MCF 10A (cell line): ENCODE measurements around the gene GORASP1. TPM values are rescaled to one million over a fixed set of nuclear protein-coding genes. Genes with fewer than 3 reads are reported as not detected.

ENCODE experiments used
- BruUV-seq: library from RNA; stranded (reverse); fragments of 400-500 nt; replicated peaks from 2 replicates; lab custom pipeline; 2021; lab: Mats Ljungman, UMichigan
- CTCF ChIA-PET: fragments of 300-600 bp; sonication (Branson Sonifier 250); formaldehyde crosslinking; extraction: SDS; loops from one replicate; lab custom pipeline; 2021; ENCODE audit warnings: antibody characterized with exemption, inconsistent platforms; lab: Yijun Ruan, JAX
- POLR2A ChIA-PET: fragments of 300-600, 350-650 bp; sonication (Branson Sonifier 250); formaldehyde crosslinking; extraction: SDS; loops from one replicate; lab custom pipeline; 2020; ENCODE audit warnings: antibody characterized with exemption, inconsistent platforms; lab: Yijun Ruan, JAX
- DNase-seq: peaks from one replicate; pipeline ENCODE4 v3.0.0-alpha.2; 2018; ENCODE audit not compliant: unreplicated experiment
- H3K27ac Mint-ChIP-seq: one replicate; pipeline ENCODE4 v1.8.0; 2022; ENCODE audit warnings: mild to moderate bottlenecking, low read depth, mixed read lengths; ENCODE audit not compliant: unreplicated experiment
- H3K27me3 Mint-ChIP-seq: one replicate; pipeline ENCODE4 v1.8.0; 2022; ENCODE audit warnings: mixed read lengths; ENCODE audit not compliant: insufficient read depth, unreplicated experiment
- H3K36me3 Mint-ChIP-seq: one replicate; pipeline ENCODE4 v1.8.0; 2022; ENCODE audit warnings: mild to moderate bottlenecking, moderate library complexity, mixed read lengths; ENCODE audit not compliant: insufficient read depth, unreplicated experiment
- H3K4me1 Mint-ChIP-seq: one replicate; pipeline ENCODE4 v1.8.0; 2022; ENCODE audit warnings: mixed read lengths; ENCODE audit not compliant: insufficient read depth, unreplicated experiment
- H3K4me3 Mint-ChIP-seq: one replicate; pipeline ENCODE4 v1.8.0; 2022; ENCODE audit warnings: mild to moderate bottlenecking, moderate library complexity, mixed read lengths; ENCODE audit not compliant: unreplicated experiment
- H3K9me3 Mint-ChIP-seq: one replicate; pipeline ENCODE4 v1.8.0; 2022; ENCODE audit warnings: mixed read lengths; ENCODE audit not compliant: unreplicated experiment
- CTCF ChIP-seq: fragments of 200-600 bp; IDR thresholded peaks from one replicate; pipeline ENCODE4 v1.8.0; 2022; ENCODE audit warnings: antibody characterized with exemption, mild to moderate bottlenecking; ENCODE audit not compliant: unreplicated experiment
- intact Hi-C: fragments of 100-400 bp; cut with micrococcal nuclease; formaldehyde crosslinking; loops from 2 replicates; pipeline ENCODE4 v1.14.1; 2022
- microRNA-seq: library from miRNA; unstranded; fragments of <30 nt; microRNA quantifications from one replicate; pipeline ENCODE4 v1.2.0, GENCODE V29; 2022
- total RNA-seq: library from RNA; stranded (reverse); gene quantifications from 2 replicates; pipeline ENCODE4 v1.2.3, GENCODE V29; 2022

The GORASP1 gene
- total RNA-seq, 1 experiment from 2014 or later, result 34.4 TPM

DNA sequence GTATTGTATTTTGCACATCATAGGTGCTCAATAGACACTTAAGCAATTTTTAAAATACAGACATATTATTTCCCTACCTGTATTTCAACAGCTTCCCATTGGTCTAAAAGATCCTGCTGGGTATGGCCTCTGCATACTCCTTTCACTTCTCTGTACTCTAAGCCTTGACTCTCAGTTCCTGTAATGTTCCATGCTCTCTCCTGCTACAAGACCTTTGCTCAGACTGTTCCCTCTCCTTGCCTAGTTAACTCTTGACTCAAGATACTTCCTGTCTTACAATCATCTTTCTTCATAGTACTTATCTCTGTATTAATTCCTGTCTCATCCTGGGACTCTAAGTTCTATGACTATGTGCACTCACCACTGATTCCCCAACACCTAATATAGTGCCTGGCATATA is 57.4 kb downstream of the GORASP1 start:
- BruUV-seq, result no TSS peak
- Mint-ChIP-seq H3K9me3 (peaks cover 5% of the 10 kb centered on the region), H3K4me1 (no peaks in the 10 kb centered on the region), H3K4me3 (no peak overlapping the region), H3K36me3 (peaks cover 7% of the 10 kb centered on the region), H3K27ac (no peak overlapping the region), H3K27me3 (peaks cover 43% of the 10 kb centered on the region)
- TF ChIP-seq CTCF, result no peak
- ChIA-PET POLR2A (no interaction called here), CTCF (interaction anchor here (1.5 kb wide), 1 partner anchor 15 kb away, joined by 5 read pairs; no protein-coding TSS in a partner anchor)
- intact Hi-C loops, result no loop called here
- DNase-seq, result no peak

Small RNAs within 50 kb of the gene (microRNA-seq; reads per million reads assigned to microRNA genes)
- gene MIR6822, result not detected

Other genes starting within 250 kb of the GORASP1 start
- gene SCN11A, start 55.7 kb downstream of the GORASP1 start, total RNA-seq, result 0.05 TPM in 1 of 2 replicates, not detected in the other
- gene WDR48, start 55.6 kb downstream of the GORASP1 start, total RNA-seq, result 24.8 and 26.0 TPM in 2 replicates
- 2.1 and 5.4 TPM in 2 replicates for gene TTC21A, start 53 bp upstream of the GORASP1 start, total RNA-seq
- gene CSRNP1, start 46.0 kb upstream of the GORASP1 start, total RNA-seq, result 11.9 and 14.3 TPM in 2 replicates
- gene XIRP1, start 85.0 kb upstream of the GORASP1 start, total RNA-seq, result not detected in 2 replicates
- gene CX3CR1, start 172.4 kb upstream of the GORASP1 start, total RNA-seq, result not detected in 2 replicates
- gene CCR8, start 222.1 kb upstream of the GORASP1 start, total RNA-seq, result not detected in 2 replicates